K562 (cell line): ENCODE data around the gene XPA. TPM values are rescaled to one million over a fixed set of nuclear protein-coding genes. Genes with fewer than 3 reads are reported as not detected.

Source experiments
- BHLHE40 ChIP-seq: IDR thresholded peaks from 2 replicates; pipeline ENCODE4 v1.6.1; 2011; ENCODE audit warnings: low read length, improper control_type of control experiment
- CREM ChIP-seq: IDR thresholded peaks from 2 replicates; pipeline ENCODE4 v1.6.1; 2014; ENCODE audit warnings: antibody characterized with exemption, low read depth
- KLF10 ChIP-seq: fragments of 250-450 bp; sonication (Bioruptor Pico); IDR thresholded peaks from 2 replicates; pipeline ENCODE4 v1.6.1; 2021; ENCODE audit warnings: matching md5 sums
- MYNN ChIP-seq, 2 experiments: sonication (generic); formaldehyde crosslinking in 1 of 2; IDR thresholded peaks; 2 replicates each; pipeline versions ENCODE4 v1.5.0 to v1.6.1; 2016 to 2020; ENCODE audit warnings: antibody characterized with exemption in 1 of 2, missing genetic modification reagents in 1 of 2
- PHTF2 ChIP-seq: fragments of 250-450 bp; sonication (Bioruptor Pico); IDR thresholded peaks from 2 replicates; pipeline ENCODE4 v1.5.0; 2021; ENCODE audit warnings: mild to moderate bottlenecking
- SMARCC2 ChIP-seq: fragments of 450-650 bp; IDR thresholded peaks from 2 replicates; pipeline ENCODE4 v1.6.1; 2017; ENCODE audit warnings: antibody characterized with exemption, moderate library complexity, mild to moderate bottlenecking, low read depth
- YY1 ChIP-seq, 3 experiments: IDR thresholded peaks; 2 replicates each; pipeline ENCODE4 v1.6.1; 2011; ENCODE audit warnings: low read length in 2 of 3, mild to moderate bottlenecking in 2 of 3, moderate library complexity in 2 of 3, borderline replicate concordance in 1 of 3, control low read depth in 1 of 3, low read depth in 1 of 3; ENCODE audit not compliant: insufficient read depth in 3 of 3, insufficient replicate concordance in 2 of 3, control insufficient read depth in 1 of 3, insufficient read length in 1 of 3; ENCODE audit errors: extremely low read depth in 1 of 3
- ZC3H11A ChIP-seq: IDR thresholded peaks from 2 replicates; pipeline ENCODE4 v1.6.1; 2012; ENCODE audit warnings: low read depth, low read length, improper control_type of control experiment
- ZMIZ1 ChIP-seq, 2 experiments: fragments of 150-350 bp in 1 of 2; IDR thresholded peaks; 2 replicates each; pipeline ENCODE4 v1.6.1; 2012 to 2016; ENCODE audit warnings: low read depth in 2 of 2, low read length in 2 of 2, mild to moderate bottlenecking in 1 of 2, moderate library complexity in 1 of 2
- ZNF592 ChIP-seq: fragments of 450-650 bp; IDR thresholded peaks from 2 replicates; pipeline ENCODE4 v1.6.1; 2017; ENCODE audit warnings: antibody characterized with exemption, mild to moderate bottlenecking
- polyA plus RNA-seq, 8 experiments: library from polyadenylated mRNA; depleted of rRNA in 4 of 8; stranded (reverse) in 5 of 8; unstranded in 3 of 8; fragments of >200 nt; fragmentation: Nextera tagmentation in 2 of 8; fragmentation: Illumina TruSeq in 1 of 8; extraction: Ambion mirVana in 2 of 8; extraction: Trizol in 1 of 8; gene quantifications; 2 replicates each; pipeline versions ENCODE4 v1.2.1 to v1.2.3, GENCODE V29; 2011 to 2014; ENCODE audit warnings: inconsistent platforms in 1 of 8, missing spikeins in 1 of 8
- total RNA-seq, 7 experiments: library from RNA; depleted of rRNA in 6 of 7; stranded (reverse); fragments of >200 nt in 6 of 7; fragmentation: Illumina TruSeq in 2 of 7; extraction: Trizol in 2 of 7; gene quantifications; 2 replicates each; pipeline versions ENCODE4 v1.2.1 to v1.2.3, GENCODE V29; 2011 to 2021; ENCODE audit warnings: low replicate concordance in 1 of 7
- TF ChIP-seq, protein P1 (sequence below): fragments of 450-650 bp; IDR thresholded peaks from 2 replicates; pipeline ENCODE4 v1.6.1; 2016; ENCODE audit warnings: mild to moderate bottlenecking
- TF ChIP-seq, protein P2 (sequence below): fragments of 250-450 bp; sonication (Bioruptor Pico); IDR thresholded peaks from 2 replicates; pipeline ENCODE4 v1.5.0; 2020; ENCODE audit warnings: mild to moderate bottlenecking, borderline replicate concordance

Gene XPA
- total and polyA plus RNA-seq, 9 of the 15 experiments (the other 6 are each of a cell fraction or from before 2014, with no cell fraction given), result 5.1 to 18.2 (median 14.1) TPM

GRCh38 chr9:97632248-97632984, 64.7 kb downstream of the XPA start (continued):
- 0 out of 4 replicates have a peak, but pooled peaks of 1 of the 2 experiments have one; percentile 13 for TF ChIP-seq ZMIZ1 (IDR thresholded peaks at IDR 0.05; ENCODE audit: low read depth in 2 of 2, low read length in 2 of 2)
- TF ChIP-seq, protein P1, sequence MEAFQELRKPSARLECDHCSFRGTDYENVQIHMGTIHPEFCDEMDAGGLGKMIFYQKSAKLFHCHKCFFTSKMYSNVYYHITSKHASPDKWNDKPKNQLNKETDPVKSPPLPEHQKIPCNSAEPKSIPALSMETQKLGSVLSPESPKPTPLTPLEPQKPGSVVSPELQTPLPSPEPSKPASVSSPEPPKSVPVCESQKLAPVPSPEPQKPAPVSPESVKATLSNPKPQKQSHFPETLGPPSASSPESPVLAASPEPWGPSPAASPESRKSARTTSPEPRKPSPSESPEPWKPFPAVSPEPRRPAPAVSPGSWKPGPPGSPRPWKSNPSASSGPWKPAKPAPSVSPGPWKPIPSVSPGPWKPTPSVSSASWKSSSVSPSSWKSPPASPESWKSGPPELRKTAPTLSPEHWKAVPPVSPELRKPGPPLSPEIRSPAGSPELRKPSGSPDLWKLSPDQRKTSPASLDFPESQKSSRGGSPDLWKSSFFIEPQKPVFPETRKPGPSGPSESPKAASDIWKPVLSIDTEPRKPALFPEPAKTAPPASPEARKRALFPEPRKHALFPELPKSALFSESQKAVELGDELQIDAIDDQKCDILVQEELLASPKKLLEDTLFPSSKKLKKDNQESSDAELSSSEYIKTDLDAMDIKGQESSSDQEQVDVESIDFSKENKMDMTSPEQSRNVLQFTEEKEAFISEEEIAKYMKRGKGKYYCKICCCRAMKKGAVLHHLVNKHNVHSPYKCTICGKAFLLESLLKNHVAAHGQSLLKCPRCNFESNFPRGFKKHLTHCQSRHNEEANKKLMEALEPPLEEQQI, result no peak
- no peak for TF ChIP-seq YY1 (IDR thresholded peaks at IDR 0.05; ENCODE audit: borderline replicate concordance in 1 of 3, control insufficient read depth in 1 of 3, extremely low read depth in 1 of 3, insufficient read depth in 3 of 3, insufficient read length in 1 of 3, insufficient replicate concordance in 2 of 3, low read depth in 1 of 3, low read length in 2 of 3)
- peak; percentile 73; the same call in 1 of the 2 replicates for TF ChIP-seq CREM
- TF ChIP-seq KLF10, result no peak
- TF ChIP-seq, protein P2, sequence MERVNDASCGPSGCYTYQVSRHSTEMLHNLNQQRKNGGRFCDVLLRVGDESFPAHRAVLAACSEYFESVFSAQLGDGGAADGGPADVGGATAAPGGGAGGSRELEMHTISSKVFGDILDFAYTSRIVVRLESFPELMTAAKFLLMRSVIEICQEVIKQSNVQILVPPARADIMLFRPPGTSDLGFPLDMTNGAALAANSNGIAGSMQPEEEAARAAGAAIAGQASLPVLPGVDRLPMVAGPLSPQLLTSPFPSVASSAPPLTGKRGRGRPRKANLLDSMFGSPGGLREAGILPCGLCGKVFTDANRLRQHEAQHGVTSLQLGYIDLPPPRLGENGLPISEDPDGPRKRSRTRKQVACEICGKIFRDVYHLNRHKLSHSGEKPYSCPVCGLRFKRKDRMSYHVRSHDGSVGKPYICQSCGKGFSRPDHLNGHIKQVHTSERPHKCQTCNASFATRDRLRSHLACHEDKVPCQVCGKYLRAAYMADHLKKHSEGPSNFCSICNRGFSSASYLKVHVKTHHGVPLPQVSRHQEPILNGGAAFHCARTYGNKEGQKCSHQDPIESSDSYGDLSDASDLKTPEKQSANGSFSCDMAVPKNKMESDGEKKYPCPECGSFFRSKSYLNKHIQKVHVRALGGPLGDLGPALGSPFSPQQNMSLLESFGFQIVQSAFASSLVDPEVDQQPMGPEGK (CRISPR knock-in tag), result no peak; the same call in 1 of the 2 replicates
- TF ChIP-seq BHLHE40, result no peak
- no peak for TF ChIP-seq ZC3H11A
- TF ChIP-seq ZNF592, result peak; percentile 22; the same call in 1 of the 2 replicates
- TF ChIP-seq PHTF2, result no peak
- TF ChIP-seq MYNN (IDR thresholded peaks at IDR 0.05), result no peak
- TF ChIP-seq MYNN (CRISPR knock-in tag; IDR thresholded peaks at IDR 0.05), result no peak
- TF ChIP-seq SMARCC2, result 0 out of 2 replicates have a peak, but pooled peaks have one; percentile 60
